T-helper 22 cell (primary cell): ENCODE results near the gene ONECUT2.

Experiments
- DNase-seq: peaks from one replicate; pipeline ENCODE4 v3.0.0-alpha.2; 2020; ENCODE audit warnings: low read depth

ONECUT2 gene

GRCh38 chr18:57431467-57432080 is 3.6 kb upstream of the ONECUT2 start:
- DNase-seq: no peak

GRCh38 chr18:57432140-57432539 is 3.0 kb upstream of the ONECUT2 start:
- DNase-seq: no peak

- no peak for DNase-seq
Observed at GRCh38 chr18:57432751-57433400, 2.3 kb upstream of the ONECUT2 start.

DNA sequence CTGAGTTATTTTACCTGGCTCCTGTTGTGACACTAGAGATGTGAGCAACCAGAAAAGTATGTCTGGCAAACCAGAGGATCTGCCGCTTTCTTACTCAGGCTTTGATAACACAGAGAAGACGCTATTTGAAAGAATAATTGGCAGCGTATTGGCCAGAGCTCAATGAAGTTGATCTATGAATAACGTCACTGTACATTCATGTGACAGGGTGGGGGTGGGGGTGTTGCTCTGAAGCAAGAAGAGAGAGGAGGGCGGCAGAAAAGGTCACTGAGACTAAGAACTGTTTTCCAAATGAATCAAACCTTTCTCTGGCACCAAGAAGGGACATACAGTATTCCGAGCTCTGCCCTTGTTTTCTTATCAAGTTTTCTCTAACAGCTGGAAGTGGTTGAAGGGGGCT is 1.7 kb upstream of the ONECUT2 start:
- no peak for DNase-seq

DNA sequence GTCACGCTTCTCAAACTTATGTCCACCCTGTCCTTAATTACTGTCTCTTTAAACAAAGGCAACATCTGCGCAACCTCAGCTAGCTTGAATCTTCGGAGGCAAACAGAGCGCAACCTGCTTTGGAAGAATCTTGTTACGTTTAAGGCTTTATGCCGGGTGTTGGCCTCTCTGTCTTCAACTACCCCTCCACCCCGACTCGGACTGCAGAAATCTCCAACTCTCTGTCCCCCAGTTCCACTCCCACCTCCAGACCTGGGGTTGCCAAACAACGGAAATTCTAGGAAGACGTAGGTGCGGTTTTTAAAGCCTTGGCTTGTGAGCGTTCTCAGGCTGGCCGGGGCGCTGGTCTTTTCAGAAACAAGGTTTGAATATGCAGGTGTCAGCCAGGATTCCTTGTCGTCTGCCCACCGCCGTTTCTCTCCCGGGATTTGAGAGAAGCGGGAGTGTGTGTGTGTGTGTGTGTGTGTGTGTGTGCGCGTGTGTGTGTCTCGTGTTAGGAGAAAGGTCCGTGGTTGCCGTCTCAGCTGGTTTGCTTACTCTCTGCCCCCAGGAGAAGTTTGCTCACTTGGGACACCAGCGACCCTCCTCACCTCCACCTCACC is 1.1 kb upstream of the ONECUT2 start:
- no peak for DNase-seq

DNA sequence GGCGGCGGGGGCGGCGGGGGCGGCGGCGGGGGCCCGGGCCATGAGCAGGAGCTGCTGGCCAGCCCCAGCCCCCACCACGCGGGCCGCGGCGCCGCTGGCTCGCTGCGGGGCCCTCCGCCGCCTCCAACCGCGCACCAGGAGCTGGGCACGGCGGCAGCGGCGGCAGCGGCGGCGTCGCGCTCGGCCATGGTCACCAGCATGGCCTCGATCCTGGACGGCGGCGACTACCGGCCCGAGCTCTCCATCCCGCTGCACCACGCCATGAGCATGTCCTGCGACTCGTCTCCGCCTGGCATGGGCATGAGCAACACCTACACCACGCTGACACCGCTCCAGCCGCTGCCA is 644 bp downstream of the ONECUT2 start:
- DNase-seq: no peak

- DNase-seq: no peak
Observed at GRCh38 chr18:57436191-57436964, 1.2 kb downstream of the ONECUT2 start.

GRCh38 chr18:57436965-57437333 is 1.8 kb downstream of the ONECUT2 start:
- DNase-seq: no peak

GRCh38 chr18:57437402-57437765 is 2.2 kb downstream of the ONECUT2 start:
- DNase-seq: no peak

DNA sequence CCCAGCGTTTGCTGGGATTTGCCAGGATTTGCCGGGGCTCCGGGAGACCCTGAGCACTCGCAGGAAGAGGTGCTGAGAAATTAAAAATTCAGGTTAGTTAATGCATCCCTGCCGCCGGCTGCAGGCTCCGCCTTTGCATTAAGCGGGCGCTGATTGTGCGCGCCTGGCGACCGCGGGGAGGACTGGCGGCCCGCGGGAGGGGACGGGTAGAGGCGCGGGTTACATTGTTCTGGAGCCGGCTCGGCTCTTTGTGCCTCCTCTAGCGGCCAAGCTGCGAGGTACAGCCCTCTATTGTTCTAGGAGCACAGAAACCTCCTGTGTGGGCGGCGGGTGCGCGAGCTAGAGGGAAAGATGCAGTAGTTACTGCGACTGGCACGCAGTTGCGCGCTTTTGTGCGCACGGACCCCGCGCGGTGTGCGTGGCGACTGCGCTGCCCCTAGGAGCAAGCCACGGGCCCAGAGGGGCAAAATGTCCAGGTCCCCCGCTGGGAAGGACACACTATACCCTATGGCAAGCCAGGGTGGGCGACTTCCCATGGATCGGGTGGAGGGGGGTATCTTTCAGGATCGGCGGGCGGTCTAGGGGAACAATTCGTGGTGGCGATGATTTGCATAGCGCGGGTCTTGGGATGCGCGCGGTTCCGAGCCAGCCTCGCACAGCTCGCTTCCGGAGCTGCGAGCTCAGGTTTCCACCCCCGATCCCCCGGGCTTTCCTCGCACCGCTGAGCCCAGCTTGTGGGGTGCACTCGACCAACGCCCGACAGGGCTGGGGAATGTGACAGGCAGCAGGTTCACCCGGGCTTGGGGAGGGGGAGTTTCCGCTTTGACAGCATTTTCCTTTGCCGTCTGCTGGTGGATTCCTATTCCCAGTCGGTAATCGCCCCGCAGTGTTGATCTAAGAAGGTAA is 2.8 kb downstream of the ONECUT2 start:
- no peak for DNase-seq

- DNase-seq: no peak
Observed at GRCh38 chr18:57438743-57439608, 3.8 kb downstream of the ONECUT2 start.

GRCh38 chr18:57439609-57439968 is 4.4 kb downstream of the ONECUT2 start:
- no peak for DNase-seq

DNA sequence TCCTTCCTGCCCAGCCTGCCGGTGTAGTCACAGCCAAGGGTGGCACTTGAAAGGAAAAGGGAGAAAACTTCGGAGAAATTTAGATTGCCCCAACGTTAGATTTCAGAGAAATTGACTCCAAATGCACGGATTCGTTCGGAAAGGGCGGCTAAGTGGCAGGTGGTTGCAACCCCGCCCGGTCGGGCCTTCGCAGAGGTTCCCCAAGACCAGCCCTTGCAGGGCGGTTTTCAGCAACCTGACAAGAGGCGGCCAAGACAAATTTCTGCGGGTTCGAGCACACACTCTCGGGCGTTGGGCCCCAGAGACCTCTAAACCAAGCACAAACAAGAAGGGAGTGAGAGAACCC is 4.8 kb downstream of the ONECUT2 start:
- DNase-seq: no peak

GRCh38 chr18:57440331-57441070 is 5.3 kb downstream of the ONECUT2 start:
- DNase-seq: no peak

GRCh38 chr18:57441071-57441794 is 6.1 kb downstream of the ONECUT2 start:
- no peak for DNase-seq

DNA sequence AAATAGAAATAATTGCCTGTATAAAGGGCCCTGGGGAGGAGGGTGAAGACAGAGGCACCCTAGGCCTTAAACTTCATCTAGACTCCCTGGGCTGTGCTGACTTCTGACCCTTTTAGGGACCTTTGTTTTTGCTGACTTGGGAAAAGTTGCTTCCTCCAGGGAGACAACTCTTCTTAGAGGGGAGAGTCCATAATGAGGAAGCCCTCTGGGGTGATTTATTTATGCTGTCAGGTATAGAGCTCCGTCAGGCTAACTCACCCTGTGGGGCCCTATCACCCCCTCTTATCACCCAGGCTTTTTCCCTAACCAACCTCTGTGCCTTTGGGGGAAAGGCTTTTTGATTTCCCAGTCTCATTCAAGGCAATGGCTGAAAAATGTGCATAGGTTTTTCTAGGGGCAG is 8.1 kb downstream of the ONECUT2 start:
- no peak for DNase-seq

DNA sequence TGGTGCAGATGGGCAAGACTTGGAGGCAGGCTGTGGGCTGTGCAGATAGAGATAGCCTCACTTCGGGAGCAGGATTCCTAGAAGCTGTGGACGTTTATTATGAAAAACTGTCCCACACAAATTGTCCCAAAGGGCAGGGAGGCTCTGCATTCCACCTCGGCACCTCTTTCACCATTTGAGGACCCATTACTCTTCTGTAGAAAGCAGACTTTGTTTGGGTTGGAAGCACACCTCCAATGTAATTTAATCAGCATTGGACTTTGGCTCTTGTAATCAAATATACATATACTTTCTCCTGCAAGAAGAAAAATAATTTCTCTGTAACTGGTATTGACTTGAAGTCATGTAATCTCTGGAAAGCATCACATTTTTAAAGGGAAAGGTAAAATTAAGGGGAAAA is 8.5 kb downstream of the ONECUT2 start:
- DNase-seq: no peak

DNA sequence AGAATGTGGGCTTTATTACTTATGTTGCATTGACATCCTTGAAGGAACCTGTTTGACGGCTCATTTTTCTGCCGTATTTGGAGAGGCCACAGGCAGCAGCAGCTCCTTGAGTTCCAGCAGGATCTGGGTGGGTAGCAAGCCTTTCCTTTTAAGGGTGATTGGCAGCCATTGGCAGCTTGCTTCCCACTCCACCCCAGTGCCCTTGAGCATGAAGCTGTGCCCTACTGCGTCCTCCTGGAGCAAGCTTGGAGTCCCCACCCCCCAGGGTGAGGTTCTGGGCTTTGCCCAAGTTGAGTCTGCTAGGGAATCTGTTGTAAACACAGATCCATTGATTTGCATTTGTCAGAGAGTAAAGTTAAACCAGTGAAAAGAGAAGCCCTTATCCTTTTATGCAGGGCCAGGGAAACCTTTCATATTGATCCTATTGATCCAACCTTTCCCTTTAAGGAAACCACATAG is 9.2 kb downstream of the ONECUT2 start:
- no peak for DNase-seq

GRCh38 chr18:57445488-57446319 is 10.5 kb downstream of the ONECUT2 start:
- DNase-seq: no peak
